Measurements from ENCODE around the gene FAAP100. TPM values are rescaled to one million over a fixed set of nuclear protein-coding genes. Genes with fewer than 3 reads are reported as not detected.

FAAP100 gene
- total and polyA plus RNA-seq, 2 donors (not counting 1 experiment from before 2014, with no cell fraction given): 62.0 to 72.7 TPM

GRCh38 chr17:81537856-81538555 is 14.1 kb downstream of the FAAP100 start:
- Mint-ChIP-seq H3K27ac (no peak overlapping the region), H3K9me3 (ENCODE audit: insufficient read depth) (no peaks in the 10 kb centered on the region), H3K27me3 (peaks cover 7% of the 10 kb centered on the region), H3K4me3 (no peak overlapping the region), H3K4me1 (peaks cover 14% of the 10 kb centered on the region)
- intact Hi-C loops (cut with micrococcal nuclease): loop anchor here (1.0 kb wide), 1 partner anchor 24 kb away; no protein-coding TSS in a partner anchor
- Histone ChIP-seq H4K20me1 (ENCODE audit: control insufficient read depth, insufficient read depth, low read length, poor library complexity, severe bottlenecking) (peaks cover 35% of the 10 kb centered on the region), H3K4me2 (replicated peaks; ENCODE audit: low read depth, low read length, poor library complexity, severe bottlenecking) (peak overlapping the region; percentile 65), H3K36me3 (replicated peaks in 1 of 2; ENCODE audit: control extremely low read depth in 1 of 2, control insufficient read depth in 1 of 2, extremely low read depth in 1 of 2, insufficient read depth in 2 of 2, low read length in 1 of 2) (peaks cover 0 to 37% of the 10 kb centered on the region in 2 experiments), H3K4me3 (ENCODE audit: control extremely low read depth in 1 of 5, extremely low read depth in 1 of 5, insufficient read depth in 1 of 5, low read depth in 2 of 5, low read length in 4 of 5) (no peak overlapping the region), H3K9ac (ENCODE audit: low read length) (no peak overlapping the region), H3K9me3 (ENCODE audit: control extremely low read depth in 1 of 3, control insufficient read depth in 2 of 3, insufficient read depth in 1 of 3, low read length in 2 of 3) (peaks cover 0 to under 1% (median 0%) of the 10 kb centered on the region in 3 donors), H3K79me2 (ENCODE audit: control insufficient read depth, insufficient read depth, low read length) (peaks cover 3% of the 10 kb centered on the region), H3K27ac (ENCODE audit: low read length in 2 of 2) (no peak overlapping the region), H3K27me3 (replicated peaks in 1 of 4; ENCODE audit: control extremely low read depth in 1 of 4, control insufficient read depth in 3 of 4, insufficient read depth in 4 of 4, low read length in 3 of 4) (peaks cover 0 to 31% (median 10%) of the 10 kb centered on the region in 4 experiments), H2AFZ (ENCODE audit: insufficient read depth, low read depth, low read length, poor library complexity, severe bottlenecking) (no peak overlapping the region), H3K4me1 (ENCODE audit: control insufficient read depth in 2 of 2, insufficient read depth in 2 of 2, low read length in 2 of 2) (peaks cover 21 to 36% of the 10 kb centered on the region in 2 donors)
- DNase-seq (no peak), ATAC-seq (ENCODE audit: low read depth) (no peak)
- TF ChIP-seq EZH2 (IDR thresholded peaks at IDR 0.05; ENCODE audit: borderline replicate concordance, insufficient read depth, low read depth, low read length, poor library complexity, severe bottlenecking) (no peak), CTCF (IDR thresholded peaks at IDR 0.05) (peak; percentile 8)
- CTCF ChIA-PET: interaction anchor here (0.7 to 3.6 kb wide), 12 partner anchors 14 to 285 kb away, joined by 3 to 30 read pairs (median 6); partner anchors contain the start of gene FAAP100
- POLR2A ChIA-PET: no interaction called here
- WGBS (ENCODE audit: insufficient coverage): 92% methylated on average over 21 of the region's 26 CpGs

- intact Hi-C loops (cut with micrococcal nuclease): loop anchor here (1.0 kb wide), 1 partner anchor 23 kb away; no protein-coding TSS in a partner anchor
- peaks cover 3% of the 10 kb centered on the region for H3K79me2 ChIP-seq (ENCODE audit: control insufficient read depth, insufficient read depth, low read length)
- H3K4me1 Mint-ChIP-seq: peaks cover 14% of the 10 kb centered on the region
- no peak overlapping the region for H2AFZ ChIP-seq (ENCODE audit: insufficient read depth, low read depth, low read length, poor library complexity, severe bottlenecking)
- ATAC-seq (ENCODE audit: low read depth): peak; percentile 76
- ChIA-PET POLR2A (no interaction called here), CTCF (interaction anchor here (0.7 to 3.6 kb wide), 12 partner anchors 15 to 284 kb away, joined by 3 to 30 read pairs (median 6); partner anchors contain the start of gene FAAP100)
- H3K4me2 ChIP-seq (replicated peaks; ENCODE audit: low read depth, low read length, poor library complexity, severe bottlenecking): peak overlapping the region; percentile 65
- peaks cover 0 to 4% (median 0%) of the 10 kb centered on the region in 3 donors for H3K9me3 ChIP-seq (ENCODE audit: control extremely low read depth in 1 of 3, control insufficient read depth in 2 of 3, insufficient read depth in 1 of 3, low read length in 2 of 3)
- peak overlapping the region; percentile 29 for H3K4me3 Mint-ChIP-seq
- no peaks in the 10 kb centered on the region for H3K9me3 Mint-ChIP-seq (ENCODE audit: insufficient read depth)
- H3K27me3 Mint-ChIP-seq: peaks cover 7% of the 10 kb centered on the region
- no peak overlapping the region for H3K27ac ChIP-seq (ENCODE audit: low read length in 2 of 2)
- TF ChIP-seq EZH2 (IDR thresholded peaks at IDR 0.05; ENCODE audit: borderline replicate concordance, insufficient read depth, low read depth, low read length, poor library complexity, severe bottlenecking): no peak
- TF ChIP-seq CTCF (IDR thresholded peaks at IDR 0.05): peak; percentile 68
- H3K27ac Mint-ChIP-seq: no peak overlapping the region
- H4K20me1 ChIP-seq (ENCODE audit: control insufficient read depth, insufficient read depth, low read length, poor library complexity, severe bottlenecking): peaks cover 35% of the 10 kb centered on the region
- H3K4me1 ChIP-seq (ENCODE audit: control insufficient read depth in 2 of 2, insufficient read depth in 2 of 2, low read length in 2 of 2): peaks cover 21 to 36% of the 10 kb centered on the region in 2 donors
- peak; percentile 77 for DNase-seq
- H3K27me3 ChIP-seq (replicated peaks in 1 of 4; ENCODE audit: control extremely low read depth in 1 of 4, control insufficient read depth in 3 of 4, insufficient read depth in 4 of 4, low read length in 3 of 4): peaks cover 0 to 31% (median 10%) of the 10 kb centered on the region in 4 experiments
- peaks cover 0 to 31% of the 10 kb centered on the region in 2 experiments for H3K36me3 ChIP-seq (replicated peaks in 1 of 2; ENCODE audit: control extremely low read depth in 1 of 2, control insufficient read depth in 1 of 2, extremely low read depth in 1 of 2, insufficient read depth in 2 of 2, low read length in 1 of 2)
- H3K9ac ChIP-seq (ENCODE audit: low read length): no peak overlapping the region
- WGBS (ENCODE audit: insufficient coverage): 18% methylated on average over 11 of the region's 17 CpGs
- H3K4me3 ChIP-seq (ENCODE audit: control extremely low read depth in 1 of 5, extremely low read depth in 1 of 5, insufficient read depth in 1 of 5, low read depth in 2 of 5, low read length in 4 of 5): no peak overlapping the region
These were observed 14.8 kb downstream of the FAAP100 start for GRCh38 chr17:81537343-81537855.

All from B cell (primary cell).